B cell (primary cell): ENCODE measurements around the gene ZFP64. TPM values are rescaled to one million over a fixed set of nuclear protein-coding genes. Genes with fewer than 3 reads are reported as not detected.
A peak's percentile ranks its signal among the peaks of the same experiment; 100 is the strongest.

ENCODE experiments used
- ATAC-seq: fragments of 200-7000 bp; cut with Tn5 transposase; one replicate; pipeline ENCODE4 v1.10.0; 2021; ENCODE audit warnings: low read depth, mild to moderate bottlenecking, moderate number of reproducible peaks, moderate library complexity
- CTCF ChIA-PET: fragments of 350-600 bp; sonication (Branson Sonifier 250); formaldehyde crosslinking; loops from one replicate; lab custom pipeline; 2021; ENCODE audit warnings: antibody characterized with exemption, inconsistent platforms; lab: Charles Lee
- POLR2A ChIA-PET: fragments of 350-600 bp; sonication (Branson Sonifier 250); formaldehyde crosslinking; loops from one replicate; lab custom pipeline; 2021; ENCODE audit warnings: antibody characterized with exemption; lab: Charles Lee
- DNase-seq: peaks from one replicate; pipeline ENCODE4 v3.0.0; 2013
- H2AFZ ChIP-seq: 2 replicates; pipeline ENCODE4 v1.6.1; 2012; ENCODE audit warnings: mild to moderate bottlenecking, low read depth, low read length; ENCODE audit not compliant: insufficient read depth, poor library complexity, severe bottlenecking
- H3K27ac ChIP-seq, 2 donors: 1 replicate in 1 of 2; 2 replicates in 1 of 2; pipeline ENCODE4 v1.5.1; 2012 to 2013; ENCODE audit warnings: low read length in 2 of 2, mild to moderate bottlenecking in 2 of 2, moderate library complexity in 1 of 2
- H3K27me3 ChIP-seq, 4 experiments: fragments of 200-600 bp in 1 of 4; sonication (generic) in 1 of 4; replicated peaks in 1 of 4; 1 replicate in 2 of 4; 2 replicates in 2 of 4; pipeline versions ENCODE4 v1.6.1 to v1.7.0; 2013 to 2016; ENCODE audit warnings: low read length in 3 of 4, mild to moderate bottlenecking in 2 of 4, mixed read lengths in 1 of 4, moderate library complexity in 1 of 4; ENCODE audit not compliant: insufficient read depth in 4 of 4, control insufficient read depth in 3 of 4; ENCODE audit errors: control extremely low read depth in 1 of 4
- H3K36me3 ChIP-seq, 2 experiments: replicated peaks in 1 of 2; 1 replicate in 1 of 2; 2 replicates in 1 of 2; pipeline versions ENCODE4 v1.6.1 to v1.7.1; 2013; ENCODE audit warnings: low read length in 1 of 2; ENCODE audit not compliant: insufficient read depth in 2 of 2, control insufficient read depth in 1 of 2; ENCODE audit errors: control extremely low read depth in 1 of 2, extremely low read depth in 1 of 2
- H3K4me1 ChIP-seq, 2 donors: fragments of 200-600 bp in 1 of 2; sonication (generic) in 1 of 2; 1 replicate in 1 of 2; 2 replicates in 1 of 2; pipeline versions ENCODE4 v1.5.1 to v1.6.1; 2013 to 2017; ENCODE audit warnings: low read length in 2 of 2; ENCODE audit not compliant: control insufficient read depth in 2 of 2, insufficient read depth in 2 of 2
- H3K4me2 ChIP-seq: replicated peaks from 2 replicates; pipeline ENCODE3; 2012; ENCODE audit warnings: mild to moderate bottlenecking, low read depth, low read length; ENCODE audit not compliant: poor library complexity, severe bottlenecking
- H3K4me3 ChIP-seq, 5 experiments: fragments of 200-600 bp in 1 of 5; sonication (generic) in 1 of 5; 1 replicate in 3 of 5; 2 replicates in 2 of 5; pipeline versions ENCODE4 v1.5.1 to v1.7.0; 2011 to 2016; ENCODE audit warnings: low read length in 4 of 5, mild to moderate bottlenecking in 4 of 5, low read depth in 2 of 5, control low read depth in 1 of 5, moderate library complexity in 1 of 5; ENCODE audit not compliant: insufficient read depth in 1 of 5; ENCODE audit errors: control extremely low read depth in 1 of 5, extremely low read depth in 1 of 5
- H3K79me2 ChIP-seq: fragments of 200-600 bp; sonication (generic); one replicate; pipeline ENCODE4 v1.6.0; 2016; ENCODE audit warnings: low read length; ENCODE audit not compliant: control insufficient read depth, insufficient read depth
- H3K9ac ChIP-seq: fragments of 200-600 bp; sonication (generic); 2 replicates; pipeline ENCODE4 v1.6.1; 2017; ENCODE audit warnings: mild to moderate bottlenecking, low read length, moderate library complexity
- H3K9me3 ChIP-seq, 3 donors: one replicate each; pipeline versions ENCODE4 v1.6.1 to v1.7.1; 2013; ENCODE audit warnings: low read length in 2 of 3; ENCODE audit not compliant: control insufficient read depth in 2 of 3, insufficient read depth in 1 of 3; ENCODE audit errors: control extremely low read depth in 1 of 3
- H4K20me1 ChIP-seq: 2 replicates; pipeline ENCODE4 v1.6.0; 2012; ENCODE audit warnings: mild to moderate bottlenecking, low read length; ENCODE audit not compliant: insufficient read depth, control insufficient read depth, poor library complexity, severe bottlenecking
- H3K27ac Mint-ChIP-seq: one replicate; pipeline ENCODE4 v1.8.0; 2021; ENCODE audit warnings: mixed read lengths
- H3K27me3 Mint-ChIP-seq: one replicate; pipeline ENCODE4 v1.8.0; 2021; ENCODE audit warnings: mixed read lengths
- H3K4me1 Mint-ChIP-seq: one replicate; pipeline ENCODE4 v1.8.0; 2021; ENCODE audit warnings: mixed read lengths
- H3K4me3 Mint-ChIP-seq: one replicate; pipeline ENCODE4 v1.8.0; 2021; ENCODE audit warnings: mixed read lengths
- H3K9me3 Mint-ChIP-seq: one replicate; pipeline ENCODE4 v1.8.0; 2022; ENCODE audit warnings: mixed read lengths; ENCODE audit not compliant: insufficient read depth
- CTCF ChIP-seq: fragments of 200-600 bp; IDR thresholded peaks from one replicate; pipeline ENCODE4 v1.8.0; 2022; ENCODE audit warnings: antibody characterized with exemption, mild to moderate bottlenecking
- EZH2 ChIP-seq: IDR thresholded peaks from 2 replicates; pipeline ENCODE4 v1.6.1; 2012; ENCODE audit warnings: borderline replicate concordance, low read depth, mild to moderate bottlenecking, moderate library complexity, low read length; ENCODE audit not compliant: insufficient read depth, poor library complexity, severe bottlenecking
- WGBS: methylation state at CpG from one replicate; pipeline ENCODE4 v1.1.5; 2013; ENCODE audit warnings: missing lambda C conversion rate; ENCODE audit not compliant: insufficient coverage; 5-methylcytosine and 5-hydroxymethylcytosine counted together
- intact Hi-C: fragments of 100-400 bp; cut with micrococcal nuclease; formaldehyde crosslinking; loops from one replicate; pipeline ENCODE4 v1.10.0; 2022
- polyA plus RNA-seq: library from polyadenylated mRNA; depleted of rRNA; stranded (reverse); fragments of >200 nt; gene quantifications from 2 replicates; pipeline ENCODE4 v1.2.3, GENCODE V29; 2012
- total RNA-seq, 2 donors: library from RNA; stranded (reverse); fragments of 120-200 nt in 1 of 2; gene quantifications; 1 replicate in 1 of 2; 2 replicates in 1 of 2; pipeline versions ENCODE4 v1.2.3 to v1.2.4, GENCODE V29; 2013 to 2022

ZFP64 gene
- total and polyA plus RNA-seq, 2 donors (not counting 1 experiment from before 2014, with no cell fraction given): 14.2 to 15.1 TPM

DNA sequence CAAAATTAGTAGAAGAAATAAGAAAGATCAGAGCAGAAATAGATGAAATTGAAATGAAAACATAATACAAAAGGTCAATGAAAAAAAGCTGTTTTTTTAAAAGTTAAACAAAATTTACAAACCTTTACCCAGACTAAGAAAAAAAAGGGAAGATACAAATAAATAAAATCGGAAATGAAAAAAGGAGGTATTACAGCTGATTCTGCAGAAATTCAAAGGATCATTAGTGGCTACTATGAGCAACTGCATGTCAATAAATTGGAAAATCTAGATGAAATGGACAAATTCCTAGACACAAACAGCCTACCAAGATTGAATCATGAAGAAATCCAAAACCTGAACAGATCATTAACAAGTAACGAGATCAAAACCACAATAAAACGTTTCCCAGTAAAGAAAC, 59.2 kb downstream of the ZFP64 start:
- Histone ChIP-seq H3K4me2 (no peak overlapping the region), H3K79me2 (no peaks in the 10 kb centered on the region), H3K9me3 (peaks cover 0 to 5% (median 2%) of the 10 kb centered on the region in 3 donors), H2AFZ (no peak overlapping the region), H3K4me3 (no peak overlapping the region), H3K4me1 (no peaks in the 10 kb centered on the region), H3K27me3 (no peaks in the 10 kb centered on the region), H3K9ac (no peak overlapping the region), H4K20me1 (no peaks in the 10 kb centered on the region), H3K27ac (no peak overlapping the region), H3K36me3 (no peaks in the 10 kb centered on the region)
- H3K9me3 Mint-ChIP-seq: no peaks in the 10 kb centered on the region
- peaks cover 3% of the 10 kb centered on the region for H3K4me1 Mint-ChIP-seq
- WGBS: 63% methylated on average over 2 of the region's 3 CpGs
- POLR2A ChIA-PET: no interaction called here
- ATAC-seq: no peak
- intact Hi-C loops: no loop called here
- no peak overlapping the region for H3K4me3 Mint-ChIP-seq
- CTCF ChIA-PET: no interaction called here
- no peak overlapping the region for H3K27ac Mint-ChIP-seq
- TF ChIP-seq EZH2: no peak
- TF ChIP-seq CTCF: no peak
- no peak for DNase-seq
- H3K27me3 Mint-ChIP-seq: no peaks in the 10 kb centered on the region

- ATAC-seq (no peak), DNase-seq (no peak)
- H3K36me3 ChIP-seq: no peaks in the 10 kb centered on the region
- no peak overlapping the region for H3K27ac Mint-ChIP-seq
- no peaks in the 10 kb centered on the region for H3K4me1 ChIP-seq
- TF ChIP-seq EZH2 (no peak), CTCF (peak; percentile 27)
- H3K27ac ChIP-seq: no peak overlapping the region
- H3K9me3 ChIP-seq: peaks cover 0 to 5% (median 2%) of the 10 kb centered on the region in 3 donors
- WGBS: no CpG with 5 or more reads among the region's 1 CpG
- H2AFZ ChIP-seq: no peak overlapping the region
- H3K27me3 ChIP-seq: no peaks in the 10 kb centered on the region
- no peak overlapping the region for H3K4me2 ChIP-seq
- H3K79me2 ChIP-seq: no peaks in the 10 kb centered on the region
- no peaks in the 10 kb centered on the region for H4K20me1 ChIP-seq
- no peak overlapping the region for H3K4me3 ChIP-seq
- CTCF ChIA-PET: interaction anchor here (0.7 kb wide), 1 partner anchor 19 kb away, joined by 3 read pairs; no protein-coding TSS in a partner anchor
- no peaks in the 10 kb centered on the region for H3K9me3 Mint-ChIP-seq
- POLR2A ChIA-PET: no interaction called here
- H3K4me3 Mint-ChIP-seq: no peak overlapping the region
- H3K27me3 Mint-ChIP-seq: no peaks in the 10 kb centered on the region
- intact Hi-C loops: no loop called here
- H3K4me1 Mint-ChIP-seq: peaks cover 5% of the 10 kb centered on the region
- no peak overlapping the region for H3K9ac ChIP-seq
These were observed 60.4 kb downstream of the ZFP64 start for GRCh38 chr20:52131048-52131643.
